B cell (primary cell): ENCODE results near the gene ABHD5. TPM values are rescaled to one million over a fixed set of nuclear protein-coding genes. Genes with fewer than 3 reads are reported as not detected.

ENCODE experiments used
- ATAC-seq: fragments of 200-7000 bp; cut with Tn5 transposase; one replicate; pipeline ENCODE4 v1.10.0; 2021; ENCODE audit warnings: low read depth, mild to moderate bottlenecking, moderate number of reproducible peaks, moderate library complexity
- CTCF ChIA-PET: fragments of 350-600 bp; sonication (Branson Sonifier 250); formaldehyde crosslinking; loops from one replicate; lab custom pipeline; 2021; ENCODE audit warnings: antibody characterized with exemption, inconsistent platforms; lab: Charles Lee
- POLR2A ChIA-PET: fragments of 350-600 bp; sonication (Branson Sonifier 250); formaldehyde crosslinking; loops from one replicate; lab custom pipeline; 2021; ENCODE audit warnings: antibody characterized with exemption; lab: Charles Lee
- DNase-seq: peaks from one replicate; pipeline ENCODE4 v3.0.0; 2013
- H2AFZ ChIP-seq: 2 replicates; pipeline ENCODE4 v1.6.1; 2012; ENCODE audit warnings: mild to moderate bottlenecking, low read depth, low read length; ENCODE audit not compliant: insufficient read depth, poor library complexity, severe bottlenecking
- H3K27ac ChIP-seq, 2 donors: 1 replicate in 1 of 2; 2 replicates in 1 of 2; pipeline ENCODE4 v1.5.1; 2012 to 2013; ENCODE audit warnings: low read length in 2 of 2, mild to moderate bottlenecking in 2 of 2, moderate library complexity in 1 of 2
- H3K27me3 ChIP-seq, 4 experiments: fragments of 200-600 bp in 1 of 4; sonication (generic) in 1 of 4; replicated peaks in 1 of 4; 1 replicate in 2 of 4; 2 replicates in 2 of 4; pipeline versions ENCODE4 v1.6.1 to v1.7.0; 2013 to 2016; ENCODE audit warnings: low read length in 3 of 4, mild to moderate bottlenecking in 2 of 4, mixed read lengths in 1 of 4, moderate library complexity in 1 of 4; ENCODE audit not compliant: insufficient read depth in 4 of 4, control insufficient read depth in 3 of 4; ENCODE audit errors: control extremely low read depth in 1 of 4
- H3K36me3 ChIP-seq, 2 experiments: replicated peaks in 1 of 2; 1 replicate in 1 of 2; 2 replicates in 1 of 2; pipeline versions ENCODE4 v1.6.1 to v1.7.1; 2013; ENCODE audit warnings: low read length in 1 of 2; ENCODE audit not compliant: insufficient read depth in 2 of 2, control insufficient read depth in 1 of 2; ENCODE audit errors: control extremely low read depth in 1 of 2, extremely low read depth in 1 of 2
- H3K4me1 ChIP-seq, 2 donors: fragments of 200-600 bp in 1 of 2; sonication (generic) in 1 of 2; 1 replicate in 1 of 2; 2 replicates in 1 of 2; pipeline versions ENCODE4 v1.5.1 to v1.6.1; 2013 to 2017; ENCODE audit warnings: low read length in 2 of 2; ENCODE audit not compliant: control insufficient read depth in 2 of 2, insufficient read depth in 2 of 2
- H3K4me2 ChIP-seq: replicated peaks from 2 replicates; pipeline ENCODE3; 2012; ENCODE audit warnings: mild to moderate bottlenecking, low read depth, low read length; ENCODE audit not compliant: poor library complexity, severe bottlenecking
- H3K4me3 ChIP-seq, 5 experiments: fragments of 200-600 bp in 1 of 5; sonication (generic) in 1 of 5; 1 replicate in 3 of 5; 2 replicates in 2 of 5; pipeline versions ENCODE4 v1.5.1 to v1.7.0; 2011 to 2016; ENCODE audit warnings: low read length in 4 of 5, mild to moderate bottlenecking in 4 of 5, low read depth in 2 of 5, control low read depth in 1 of 5, moderate library complexity in 1 of 5; ENCODE audit not compliant: insufficient read depth in 1 of 5; ENCODE audit errors: control extremely low read depth in 1 of 5, extremely low read depth in 1 of 5
- H3K79me2 ChIP-seq: fragments of 200-600 bp; sonication (generic); one replicate; pipeline ENCODE4 v1.6.0; 2016; ENCODE audit warnings: low read length; ENCODE audit not compliant: control insufficient read depth, insufficient read depth
- H3K9ac ChIP-seq: fragments of 200-600 bp; sonication (generic); 2 replicates; pipeline ENCODE4 v1.6.1; 2017; ENCODE audit warnings: mild to moderate bottlenecking, low read length, moderate library complexity
- H3K9me3 ChIP-seq, 3 donors: one replicate each; pipeline versions ENCODE4 v1.6.1 to v1.7.1; 2013; ENCODE audit warnings: low read length in 2 of 3; ENCODE audit not compliant: control insufficient read depth in 2 of 3, insufficient read depth in 1 of 3; ENCODE audit errors: control extremely low read depth in 1 of 3
- H4K20me1 ChIP-seq: 2 replicates; pipeline ENCODE4 v1.6.0; 2012; ENCODE audit warnings: mild to moderate bottlenecking, low read length; ENCODE audit not compliant: insufficient read depth, control insufficient read depth, poor library complexity, severe bottlenecking
- H3K27ac Mint-ChIP-seq: one replicate; pipeline ENCODE4 v1.8.0; 2021; ENCODE audit warnings: mixed read lengths
- H3K27me3 Mint-ChIP-seq: one replicate; pipeline ENCODE4 v1.8.0; 2021; ENCODE audit warnings: mixed read lengths
- H3K4me1 Mint-ChIP-seq: one replicate; pipeline ENCODE4 v1.8.0; 2021; ENCODE audit warnings: mixed read lengths
- H3K4me3 Mint-ChIP-seq: one replicate; pipeline ENCODE4 v1.8.0; 2021; ENCODE audit warnings: mixed read lengths
- H3K9me3 Mint-ChIP-seq: one replicate; pipeline ENCODE4 v1.8.0; 2022; ENCODE audit warnings: mixed read lengths; ENCODE audit not compliant: insufficient read depth
- EZH2 ChIP-seq: IDR thresholded peaks from 2 replicates; pipeline ENCODE4 v1.6.1; 2012; ENCODE audit warnings: borderline replicate concordance, low read depth, mild to moderate bottlenecking, moderate library complexity, low read length; ENCODE audit not compliant: insufficient read depth, poor library complexity, severe bottlenecking
- WGBS: methylation state at CpG from one replicate; pipeline ENCODE4 v1.1.5; 2013; ENCODE audit warnings: missing lambda C conversion rate; ENCODE audit not compliant: insufficient coverage; 5-methylcytosine and 5-hydroxymethylcytosine counted together
- intact Hi-C: fragments of 100-400 bp; cut with micrococcal nuclease; formaldehyde crosslinking; loops from one replicate; pipeline ENCODE4 v1.10.0; 2022
- polyA plus RNA-seq: library from polyadenylated mRNA; depleted of rRNA; stranded (reverse); fragments of >200 nt; gene quantifications from 2 replicates; pipeline ENCODE4 v1.2.3, GENCODE V29; 2012
- total RNA-seq, 2 donors: library from RNA; stranded (reverse); fragments of 120-200 nt in 1 of 2; gene quantifications; 1 replicate in 1 of 2; 2 replicates in 1 of 2; pipeline versions ENCODE4 v1.2.3 to v1.2.4, GENCODE V29; 2013 to 2022
- TF ChIP-seq, protein P1 (sequence below): fragments of 200-600 bp; IDR thresholded peaks from one replicate; pipeline ENCODE4 v1.8.0; 2022; ENCODE audit warnings: antibody characterized with exemption, mild to moderate bottlenecking

The ABHD5 gene
- total and polyA plus RNA-seq, 2 donors (not counting 1 experiment from before 2014, with no cell fraction given): 4.7 to 12.1 TPM

GRCh38 chr3:43759938-43760337 lies 69.2 kb downstream of the ABHD5 start:
- Mint-ChIP-seq H3K4me1 (no peaks in the 10 kb centered on the region), H3K9me3 (no peaks in the 10 kb centered on the region), H3K27ac (no peak overlapping the region), H3K27me3 (peaks cover 4% of the 10 kb centered on the region), H3K4me3 (no peak overlapping the region)
- POLR2A ChIA-PET: no interaction called here
- Histone ChIP-seq H3K4me3 (no peak overlapping the region), H3K27ac (no peak overlapping the region), H3K9me3 (no peaks in the 10 kb centered on the region), H3K9ac (no peak overlapping the region), H3K27me3 (no peaks in the 10 kb centered on the region), H3K4me1 (no peaks in the 10 kb centered on the region), H3K79me2 (no peaks in the 10 kb centered on the region), H3K4me2 (no peak overlapping the region), H2AFZ (no peak overlapping the region), H4K20me1 (no peaks in the 10 kb centered on the region), H3K36me3 (no peaks in the 10 kb centered on the region)
- WGBS: no CpG with 5 or more reads among the region's 2 CpGs
- DNase-seq (no peak), ATAC-seq (no peak)
- intact Hi-C loops: no loop called here
- TF ChIP-seq, protein P1, sequence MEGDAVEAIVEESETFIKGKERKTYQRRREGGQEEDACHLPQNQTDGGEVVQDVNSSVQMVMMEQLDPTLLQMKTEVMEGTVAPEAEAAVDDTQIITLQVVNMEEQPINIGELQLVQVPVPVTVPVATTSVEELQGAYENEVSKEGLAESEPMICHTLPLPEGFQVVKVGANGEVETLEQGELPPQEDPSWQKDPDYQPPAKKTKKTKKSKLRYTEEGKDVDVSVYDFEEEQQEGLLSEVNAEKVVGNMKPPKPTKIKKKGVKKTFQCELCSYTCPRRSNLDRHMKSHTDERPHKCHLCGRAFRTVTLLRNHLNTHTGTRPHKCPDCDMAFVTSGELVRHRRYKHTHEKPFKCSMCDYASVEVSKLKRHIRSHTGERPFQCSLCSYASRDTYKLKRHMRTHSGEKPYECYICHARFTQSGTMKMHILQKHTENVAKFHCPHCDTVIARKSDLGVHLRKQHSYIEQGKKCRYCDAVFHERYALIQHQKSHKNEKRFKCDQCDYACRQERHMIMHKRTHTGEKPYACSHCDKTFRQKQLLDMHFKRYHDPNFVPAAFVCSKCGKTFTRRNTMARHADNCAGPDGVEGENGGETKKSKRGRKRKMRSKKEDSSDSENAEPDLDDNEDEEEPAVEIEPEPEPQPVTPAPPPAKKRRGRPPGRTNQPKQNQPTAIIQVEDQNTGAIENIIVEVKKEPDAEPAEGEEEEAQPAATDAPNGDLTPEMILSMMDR: no peak
- TF ChIP-seq EZH2: no peak
- CTCF ChIA-PET: no interaction called here

- POLR2A ChIA-PET: no interaction called here
- Mint-ChIP-seq H3K4me1 (no peaks in the 10 kb centered on the region), H3K4me3 (no peak overlapping the region), H3K27me3 (peaks cover 3% of the 10 kb centered on the region), H3K9me3 (no peaks in the 10 kb centered on the region), H3K27ac (no peak overlapping the region)
- no peaks in the 10 kb centered on the region for H4K20me1 ChIP-seq
- no peak overlapping the region for H3K4me2 ChIP-seq
- no peak overlapping the region for H3K4me3 ChIP-seq
- no peaks in the 10 kb centered on the region for H3K27me3 ChIP-seq
- intact Hi-C loops: no loop called here
- CTCF ChIA-PET: no interaction called here
- no peaks in the 10 kb centered on the region for H3K4me1 ChIP-seq
- no peak for ATAC-seq
- DNase-seq: no peak
- no peaks in the 10 kb centered on the region for H3K9me3 ChIP-seq
- H2AFZ ChIP-seq: no peak overlapping the region
- H3K27ac ChIP-seq: no peak overlapping the region
- H3K36me3 ChIP-seq: no peaks in the 10 kb centered on the region
- H3K79me2 ChIP-seq: no peaks in the 10 kb centered on the region
- WGBS: no CpG with 5 or more reads among the region's 4 CpGs
- TF ChIP-seq, protein P1: no peak
- TF ChIP-seq EZH2: no peak
- H3K9ac ChIP-seq: no peak overlapping the region
Measured at GRCh38 chr3:43760938-43761337, 70.2 kb downstream of the ABHD5 start.
